H1 (cell line): ENCODE results near the gene RAVER2. TPM values are rescaled to one million over a fixed set of nuclear protein-coding genes. Genes with fewer than 3 reads are reported as not detected.

Experiments
- CTCF ChIA-PET: fragments of 300-600 bp; sonication (Branson Sonifier 250); formaldehyde crosslinking; loops from one replicate; lab custom pipeline; 2021; ENCODE audit not compliant: partially characterized antibody; lab: Charles Lee
- POLR2A ChIA-PET: fragments of 300-600 bp; sonication (Branson Sonifier 250); formaldehyde crosslinking; loops from one replicate; lab custom pipeline; 2021; ENCODE audit warnings: inconsistent platforms; ENCODE audit not compliant: partially characterized antibody; lab: Charles Lee
- DNase-seq, 2 experiments: peaks; one replicate each; pipeline versions ENCODE4 v3.0.0 to v3.0.0-alpha.2; 2010 to 2022; ENCODE audit warnings: low spot score in 2 of 2, low read depth in 1 of 2, mixed read lengths in 1 of 2
- FAIRE-seq: peaks from 2 replicates; lab custom pipeline; 2011; peaks lifted over from hg19 to GRCh38; lab: Jason Lieb, UNC
- H2AFZ ChIP-seq: 2 replicates; pipeline ENCODE4 v1.8.1; 2012; ENCODE audit warnings: low read length, inconsistent platforms
- H2AK5ac ChIP-seq: 2 replicates; pipeline ENCODE4 v1.6.1; 2013; ENCODE audit warnings: low read depth, low read length
- H2BK120ac ChIP-seq: replicated peaks from 2 replicates; pipeline ENCODE3; 2013; ENCODE audit warnings: low read depth, low read length, inconsistent platforms
- H2BK12ac ChIP-seq: 2 replicates; pipeline ENCODE4 v1.6.1; 2013; ENCODE audit warnings: low read depth, low read length
- H2BK15ac ChIP-seq: 2 replicates; pipeline ENCODE4 v1.6.1; 2013; ENCODE audit warnings: low read length
- H2BK20ac ChIP-seq: 2 replicates; pipeline ENCODE4 v1.6.1; 2013; ENCODE audit warnings: low read length
- H2BK5ac ChIP-seq: 2 replicates; pipeline ENCODE4 v1.6.1; 2013; ENCODE audit warnings: low read depth, low read length
- H3K14ac ChIP-seq: 2 replicates; pipeline ENCODE4 v1.6.1; 2013; ENCODE audit warnings: inconsistent platforms; ENCODE audit not compliant: insufficient read length
- H3K18ac ChIP-seq: 2 replicates; pipeline ENCODE4 v1.6.1; 2013; ENCODE audit warnings: low read length; ENCODE audit errors: extremely low read depth
- H3K23ac ChIP-seq: 2 replicates; pipeline ENCODE4 v1.6.1; 2013; ENCODE audit warnings: inconsistent platforms; ENCODE audit not compliant: insufficient read length
- H3K23me2 ChIP-seq: 2 replicates; pipeline ENCODE4 v1.6.1; 2013; ENCODE audit warnings: low read depth, low read length
- H3K27ac ChIP-seq: 2 replicates; pipeline ENCODE4 v1.6.1; 2011; ENCODE audit warnings: low read depth, low read length, inconsistent platforms
- H3K27me3 ChIP-seq, 4 experiments: replicated peaks in 1 of 4; 1 replicate in 1 of 4; 2 replicates in 3 of 4; pipeline versions ENCODE4 v1.6.1 to v1.8.1; 2011 to 2013; ENCODE audit warnings: low read length in 3 of 4, mild to moderate bottlenecking in 3 of 4, inconsistent platforms in 2 of 4, mixed read lengths in 2 of 4, moderate library complexity in 1 of 4; ENCODE audit not compliant: control insufficient read depth in 3 of 4, insufficient read depth in 3 of 4; ENCODE audit errors: extremely low read depth in 1 of 4
- H3K36me3 ChIP-seq, 4 experiments: 2 replicates each; pipeline versions ENCODE4 v1.6.1 to v1.8.1; 2011 to 2013; ENCODE audit warnings: mild to moderate bottlenecking in 4 of 4, low read length in 3 of 4, moderate library complexity in 2 of 4, control low read depth in 1 of 4, inconsistent platforms in 1 of 4; ENCODE audit not compliant: insufficient read depth in 4 of 4, control insufficient read depth in 2 of 4
- H3K4ac ChIP-seq: replicated peaks from 2 replicates; pipeline ENCODE3; 2013; ENCODE audit warnings: low read length, low read depth, mixed read lengths, inconsistent platforms; ENCODE audit not compliant: insufficient read length
- H3K4me1 ChIP-seq, 4 experiments: replicated peaks in 1 of 4; 1 replicate in 1 of 4; 2 replicates in 3 of 4; pipeline versions ENCODE4 v1.6.1 to v1.8.1; 2011 to 2013; ENCODE audit warnings: low read length in 3 of 4, inconsistent platforms in 2 of 4, mixed read lengths in 1 of 4; ENCODE audit not compliant: insufficient read depth in 4 of 4, control insufficient read depth in 3 of 4
- H3K4me2 ChIP-seq, 2 experiments: 2 replicates each; pipeline versions ENCODE4 v1.6.1 to v1.8.1; 2011 to 2013; ENCODE audit warnings: low read depth in 2 of 2, low read length in 2 of 2, control low read depth in 1 of 2, inconsistent platforms in 1 of 2, mild to moderate bottlenecking in 1 of 2; ENCODE audit not compliant: insufficient read depth in 1 of 2
- H3K4me3 ChIP-seq, 4 experiments: fragments of 200-600, 300-600 bp in 1 of 4; sonication (generic), shearing (Covaris generic), sonication (Bioruptor Twin) in 1 of 4; 2 replicates each; pipeline versions ENCODE4 v1.5.1 to v1.8.1; 2011 to 2016; ENCODE audit warnings: low read length in 4 of 4, low read depth in 3 of 4, control low read depth in 2 of 4, inconsistent platforms in 2 of 4, mild to moderate bottlenecking in 2 of 4, mixed read lengths in 1 of 4, moderate library complexity in 1 of 4; ENCODE audit not compliant: insufficient read depth in 2 of 4; ENCODE audit errors: extremely low read depth in 1 of 4
- H3K56ac ChIP-seq: replicated peaks from 2 replicates; pipeline ENCODE3; 2013; ENCODE audit warnings: low read depth, mild to moderate bottlenecking, mixed read lengths, low read length, inconsistent platforms; ENCODE audit not compliant: insufficient read length
- H3K79me1 ChIP-seq: 2 replicates; pipeline ENCODE4 v1.6.1; 2013; ENCODE audit warnings: low read depth, low read length, control low read depth
- H3K79me2 ChIP-seq, 2 experiments: 2 replicates each; pipeline versions ENCODE4 v1.6.1 to v1.8.1; 2012 to 2013; ENCODE audit warnings: low read length in 2 of 2, mild to moderate bottlenecking in 2 of 2, inconsistent platforms in 1 of 2; ENCODE audit not compliant: insufficient read depth in 2 of 2, control insufficient read depth in 1 of 2
- H3K9ac ChIP-seq, 4 experiments: replicated peaks in 1 of 4; 1 replicate in 1 of 4; 2 replicates in 3 of 4; pipeline versions ENCODE4 v1.6.1 to v1.8.1; 2011 to 2013; ENCODE audit warnings: low read depth in 3 of 4, low read length in 3 of 4, control low read depth in 2 of 4, mild to moderate bottlenecking in 2 of 4, moderate library complexity in 2 of 4, inconsistent platforms in 1 of 4; ENCODE audit errors: extremely low read depth in 1 of 4
- H3K9me3 ChIP-seq, 2 experiments: 2 replicates each; pipeline versions ENCODE4 v1.6.1 to v1.8.1; 2012 to 2013; ENCODE audit warnings: mild to moderate bottlenecking in 2 of 2, moderate library complexity in 2 of 2, control low read depth in 1 of 2, inconsistent platforms in 1 of 2, low read depth in 1 of 2, low read length in 1 of 2, mixed read lengths in 1 of 2; ENCODE audit not compliant: insufficient read depth in 2 of 2
- H4K20me1 ChIP-seq, 2 experiments: replicated peaks in 1 of 2; 2 replicates each; pipeline versions ENCODE3 to v1.8.1; 2011 to 2013; ENCODE audit warnings: inconsistent platforms in 2 of 2, low read length in 2 of 2, mild to moderate bottlenecking in 1 of 2; ENCODE audit not compliant: insufficient read depth in 2 of 2, control insufficient read depth in 1 of 2
- H4K5ac ChIP-seq: 2 replicates; pipeline ENCODE4 v1.6.1; 2013; ENCODE audit warnings: low read length, low read depth, mixed read lengths, inconsistent platforms; ENCODE audit not compliant: insufficient read length
- H4K8ac ChIP-seq: 2 replicates; pipeline ENCODE4 v1.8.0; 2013; ENCODE audit warnings: mild to moderate bottlenecking, moderate library complexity, low read length, inconsistent platforms; ENCODE audit not compliant: insufficient read depth; ENCODE audit errors: extremely low read depth
- H4K91ac ChIP-seq: replicated peaks from 2 replicates; pipeline ENCODE3; 2013; ENCODE audit warnings: low read length, mixed read lengths, inconsistent platforms; ENCODE audit not compliant: insufficient read length
- ATF3 ChIP-seq: IDR thresholded peaks from 2 replicates; pipeline ENCODE4 v1.6.1; 2011; ENCODE audit warnings: low read depth, mild to moderate bottlenecking, low read length; ENCODE audit not compliant: insufficient read depth
- BACH1 ChIP-seq: IDR thresholded peaks from 2 replicates; pipeline ENCODE4 v1.6.1; 2012; ENCODE audit warnings: low read length, improper control_type of control experiment
- FOSL1 ChIP-seq: IDR thresholded peaks from 2 replicates; pipeline ENCODE4 v1.6.1; 2011; ENCODE audit warnings: mild to moderate bottlenecking, low read depth, low read length, moderate library complexity; ENCODE audit not compliant: insufficient read depth
- MAFK ChIP-seq: IDR thresholded peaks from 2 replicates; pipeline ENCODE4 v1.6.1; 2012; ENCODE audit warnings: low read depth, mild to moderate bottlenecking, improper control_type of control experiment, low read length
- RAD21 ChIP-seq, 2 experiments: IDR thresholded peaks in 1 of 2; conservative IDR thresholded peaks in 1 of 2; 2 replicates each; pipeline ENCODE4 v1.6.1; 2011; ENCODE audit warnings: low read depth in 2 of 2, low read length in 2 of 2, improper control_type of control experiment in 1 of 2, inconsistent platforms in 1 of 2, mild to moderate bottlenecking in 1 of 2, moderate library complexity in 1 of 2
- SP4 ChIP-seq: IDR thresholded peaks from 2 replicates; pipeline ENCODE4 v1.6.1; 2012; ENCODE audit warnings: low read length, inconsistent platforms
- WGBS, 2 experiments: shearing (Covaris generic) in 1 of 2; methylation state at CpG; one replicate each; pipeline versions ENCODE4 v1.1.6 to v1.1.7; 2013 to 2015; ENCODE audit warnings: low lambda C conversion rate in 2 of 2, mixed read lengths in 2 of 2, inconsistent platforms in 1 of 2, low coverage in 1 of 2, missing lambda C conversion rate in 1 of 2; ENCODE audit not compliant: insufficient replicate concordance in 2 of 2, insufficient coverage in 1 of 2, insufficient read length in 1 of 2; ENCODE audit errors: extremely low coverage in 1 of 2, missing lambda C conversion rate in 1 of 2; 5-methylcytosine and 5-hydroxymethylcytosine counted together
- polyA plus RNA-seq, 7 experiments: library from polyadenylated mRNA; depleted of rRNA in 3 of 7; stranded (reverse) in 5 of 7; unstranded in 2 of 7; fragments of >200 nt in 5 of 7; fragments of 200-250 nt in 2 of 7; gene quantifications; 1 replicate in 5 of 7; 2 replicates in 1 of 7; 4 replicates in 1 of 7; pipeline versions ENCODE4 v1.2.1 to v1.2.3, GENCODE V29; 2011 to 2013; ENCODE audit warnings: missing spikeins in 2 of 7, mixed read lengths in 2 of 7
- total RNA-seq: library from RNA; stranded (reverse); fragmentation: NEBNext Ultra II Directional; extraction: Animal tissue kit (Norgen Biotek cat#: 25700); gene quantifications from 2 replicates; pipeline ENCODE4 v1.2.1, GENCODE V29; 2021

Gene RAVER2
- total and polyA plus RNA-seq, 2 of the 8 experiments (the other 6 are each of a cell fraction or from before 2014, with no cell fraction given): 10.5 to 19.5 TPM

GRCh38 chr1:64823691-64824476 lies 79.0 kb downstream of the RAVER2 start:
- H3K18ac ChIP-seq: no peak overlapping the region; the same call in 1 of the 2 replicates
- H2BK120ac ChIP-seq: no peak overlapping the region
- no peak overlapping the region for H4K8ac ChIP-seq
- WGBS, 2 experiments: 75% methylated on average over 11 of the region's 11 CpGs; no CpG with 5 or more reads in 1 of the 2 experiments
- ChIA-PET POLR2A (interaction anchor here (1.6 kb wide), 1 partner anchor 25 kb away, joined by 3 read pairs; no protein-coding TSS in a partner anchor), CTCF (interaction anchor here (0.7 to 3.2 kb wide), 28 partner anchors 9 to 552 kb away, joined by 3 to 26 read pairs (median 3); no protein-coding TSS in a partner anchor)
- H4K91ac ChIP-seq: no peak overlapping the region
- no peak overlapping the region; a peak in 1 of 4 replicates for H3K4me2 ChIP-seq
- no peak overlapping the region for H3K4me3 ChIP-seq
- no peaks in the 10 kb centered on the region for H3K23me2 ChIP-seq
- H3K23ac ChIP-seq: no peak overlapping the region
- no peaks in the 10 kb centered on the region for H3K27me3 ChIP-seq
- H3K36me3 ChIP-seq: no peaks in the 10 kb centered on the region
- H3K9ac ChIP-seq: no peak overlapping the region
- H2AK5ac ChIP-seq: no peak overlapping the region
- H3K14ac ChIP-seq: no peak overlapping the region
- H3K79me2 ChIP-seq: no peaks in the 10 kb centered on the region
- DNase-seq (peak in 1 of 2 experiments; percentile 70), FAIRE-seq (peak; percentile 98)
- peaks cover 0 to 2% (median 0%) of the 10 kb centered on the region in 4 experiments; a peak in 1 of 7 replicates for H3K4me1 ChIP-seq
- H3K56ac ChIP-seq: no peak overlapping the region
- H4K20me1 ChIP-seq: no peaks in the 10 kb centered on the region
- no peak overlapping the region for H2BK12ac ChIP-seq
- no peaks in the 10 kb centered on the region for H3K9me3 ChIP-seq
- 0 out of 2 replicates have a peak overlapping the region, but pooled peaks have one; percentile 3 for H2AFZ ChIP-seq
- no peak overlapping the region for H3K27ac ChIP-seq
- no peak overlapping the region for H2BK5ac ChIP-seq
- no peak overlapping the region for H2BK20ac ChIP-seq
- H3K4ac ChIP-seq: no peak overlapping the region
- H2BK15ac ChIP-seq: no peak overlapping the region
- H3K79me1 ChIP-seq: no peaks in the 10 kb centered on the region; the same call in 1 of the 2 replicates
- peak overlapping the region; percentile 90 for H4K5ac ChIP-seq
- TF ChIP-seq SP4 (no peak), ATF3 (peak; percentile 49; the same call in 1 of the 2 replicates), FOSL1 (no peak), BACH1 (no peak), MAFK (no peak; the same call in 1 of the 2 replicates), RAD21 (IDR thresholded peaks at IDR 0.05 in 1 of 2, conservative IDR thresholded peaks at IDR 0.05 in 1 of 2; ENCODE audit: low read depth in 2 of 2, low read length in 2 of 2) (peak; percentile 89 to 91)
